GM21381 (cell line): ENCODE measurements around the gene PARP3.
"Not testable (repeated sequence)": the region's sequence is repeated elsewhere in the genome, so short reads cannot be mapped to it uniquely, and the experiment has no call there.

Experiments used
- ATAC-seq: cut with Tn5 transposase; IDR thresholded peaks from one replicate; pipeline ENCODE4 v1.9.1; 2021; ENCODE audit warnings: mild to moderate bottlenecking, moderate library complexity; ENCODE audit not compliant: unreplicated experiment

The PARP3 gene

DNA sequence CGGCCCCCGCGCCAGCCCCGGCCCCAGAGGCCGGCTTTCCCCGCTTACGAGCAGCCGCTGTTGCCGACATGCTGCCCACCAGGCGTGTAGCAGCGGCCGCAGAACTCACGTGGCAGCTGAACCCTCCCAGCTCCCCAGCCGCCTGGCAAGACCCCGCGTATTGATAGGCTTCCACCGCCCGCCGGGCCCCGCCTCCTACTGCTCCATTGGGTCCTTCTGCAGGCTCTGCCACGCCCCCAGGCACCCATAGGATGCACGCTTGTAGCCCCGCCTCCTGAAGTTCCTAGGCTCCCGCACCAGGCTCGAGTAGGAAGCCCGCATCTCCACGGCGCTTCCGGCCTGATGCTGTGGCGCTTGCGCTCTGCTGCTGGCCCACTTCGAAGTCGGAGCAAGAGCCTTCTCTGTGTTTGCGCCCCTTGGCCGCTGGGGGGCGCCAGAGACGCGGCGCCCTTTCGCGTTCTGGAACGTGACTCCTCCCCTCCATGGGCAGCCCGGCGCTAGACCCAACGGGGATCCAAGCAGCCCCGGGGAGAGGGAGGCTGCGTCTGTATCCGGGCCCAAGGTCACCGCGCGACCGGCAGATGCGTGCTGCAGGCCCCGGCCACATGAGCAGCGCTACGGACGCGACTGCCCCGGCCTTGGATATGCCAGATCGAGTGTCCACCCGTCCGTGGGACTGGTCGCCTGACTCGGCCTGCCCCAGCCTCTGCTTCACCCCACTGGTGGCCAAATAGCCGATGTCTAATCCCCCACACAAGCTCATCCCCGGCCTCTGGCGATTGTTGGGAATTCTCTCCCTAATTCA is at the start of gene PARP3, which contains the start of gene RRP9:
Gene PARP3, plus strand, starts transcription at position 566 of the 805 bp plus-strand sequence. CDS start 993 bp downstream, outside the sequence.
Gene RRP9, minus strand, starts transcription at position 107 of the 805 bp plus-strand sequence. Its CDS starts 37 bp downstream, at position 70.
- ATAC-seq = peak; percentile 91

- no peak for ATAC-seq
Observed at GRCh38 chr3:51894391-51894790, 47.8 kb upstream of the PARP3 start.

DNA sequence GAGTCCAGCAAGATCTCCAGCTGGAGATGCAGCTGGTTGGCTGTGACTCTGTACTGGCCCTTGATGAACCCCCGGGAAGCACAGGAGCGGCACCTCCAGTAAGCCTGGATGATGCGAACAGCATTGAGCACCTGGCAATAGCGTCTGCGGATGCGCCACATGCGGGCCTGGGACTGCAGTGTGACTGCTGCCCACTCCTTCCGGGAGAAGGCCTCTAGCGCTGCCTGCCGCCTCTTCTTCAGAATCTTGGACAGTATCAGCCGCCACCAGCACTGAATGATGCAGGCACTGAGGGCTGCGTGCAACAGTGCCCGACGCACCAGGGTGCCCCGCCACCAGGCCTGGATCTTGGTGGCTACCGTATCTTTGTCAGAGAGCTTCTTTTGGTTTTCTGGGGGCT is 47.2 kb upstream of the PARP3 start:
- ATAC-seq = no peak

DNA sequence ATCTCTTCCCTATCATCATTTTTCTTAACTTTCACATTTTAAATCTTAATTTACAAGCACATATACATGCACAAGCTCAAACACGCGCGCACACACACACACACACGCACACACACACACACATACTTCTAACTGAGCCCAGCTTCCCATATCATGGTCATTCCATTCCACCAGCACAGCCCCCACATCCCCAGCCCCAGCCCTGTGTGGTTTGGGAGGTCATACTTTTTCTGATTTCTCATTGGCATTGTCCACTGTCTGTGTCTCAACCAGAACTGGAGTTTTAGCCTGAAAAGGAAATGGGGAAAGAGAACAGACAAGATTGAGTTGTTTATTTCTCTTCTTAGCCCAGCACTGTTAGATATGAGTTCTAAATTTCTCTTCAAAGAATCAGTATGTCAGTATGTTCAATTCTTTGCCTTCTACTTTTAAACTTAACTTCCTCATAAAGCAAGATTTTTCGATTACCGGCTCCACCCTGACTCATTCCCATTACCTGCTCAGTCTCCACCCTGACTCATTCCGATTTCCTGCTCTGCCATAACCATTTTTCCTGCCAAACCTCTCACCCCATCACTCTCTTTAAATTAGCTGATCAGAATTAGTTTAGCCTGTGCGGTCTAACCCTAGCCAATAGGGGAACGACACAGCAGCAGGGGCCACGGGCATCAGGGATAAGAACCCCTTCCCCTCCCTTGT is 45.4 kb upstream of the PARP3 start:
- no peak for ATAC-seq

- no peak for ATAC-seq
Observed at GRCh38 chr3:51897391-51897790, 44.8 kb upstream of the PARP3 start.

DNA sequence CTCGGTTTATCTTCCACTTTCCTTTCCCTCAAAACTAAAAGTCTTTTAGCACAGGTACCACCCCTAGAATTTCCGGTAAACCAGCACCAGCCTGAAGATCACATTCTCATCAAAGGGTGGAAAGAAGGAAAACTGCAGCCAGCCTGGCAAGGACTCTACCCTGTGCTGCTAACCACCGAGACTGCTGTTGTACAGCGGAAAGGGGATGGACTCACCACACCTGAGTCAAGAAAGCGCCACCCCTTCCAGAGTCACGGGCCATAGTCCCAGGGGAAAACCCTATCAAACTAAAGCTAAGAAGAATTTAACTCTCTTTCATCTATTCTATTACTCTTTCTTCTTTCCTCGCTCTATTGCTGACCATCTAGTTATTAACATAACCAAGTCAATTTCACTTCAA is 42.1 kb upstream of the PARP3 start:
- ATAC-seq = not testable (repeated sequence)

GRCh38 chr3:51902361-51902760 is 39.8 kb upstream of the PARP3 start:
- ATAC-seq = not testable (repeated sequence)

DNA sequence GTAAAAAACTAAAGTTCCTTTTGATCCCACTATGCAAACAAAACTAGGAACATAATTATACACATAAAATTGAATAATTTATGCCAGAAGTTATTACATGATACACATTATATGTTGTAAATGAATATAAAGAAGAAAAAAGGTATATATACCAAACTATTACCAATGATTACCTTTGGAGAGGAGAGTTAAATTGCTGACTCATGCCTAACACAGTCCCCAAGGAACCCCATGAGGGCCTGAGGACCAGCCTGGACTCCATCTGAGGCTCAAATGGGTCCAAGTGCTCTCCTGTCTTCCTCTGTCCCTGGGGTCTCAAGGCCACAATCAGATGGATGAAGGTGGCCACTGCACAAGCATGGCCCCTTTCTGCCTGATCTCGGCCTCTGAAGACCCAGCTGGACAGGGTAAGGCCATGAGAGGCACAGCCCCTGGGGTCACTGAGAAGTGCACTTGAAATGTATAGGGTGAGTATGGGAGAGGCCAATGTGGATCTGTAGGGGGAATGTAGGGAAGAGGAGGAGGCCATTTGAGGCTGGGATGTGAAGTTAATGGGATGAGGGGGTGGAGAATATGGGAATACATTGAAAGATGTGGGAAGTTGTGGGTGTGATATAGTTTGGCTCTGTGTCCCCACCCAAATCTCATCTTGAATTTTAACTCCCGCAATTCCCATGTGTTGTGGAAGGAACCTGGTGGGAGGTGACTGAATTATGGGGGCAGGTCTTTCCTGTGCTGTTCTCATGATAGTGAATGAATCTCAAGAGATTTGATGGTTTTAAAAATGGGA is 37.9 kb upstream of the PARP3 start:
- no peak for ATAC-seq

- no peak for ATAC-seq
Observed at GRCh38 chr3:51908026-51908425, 34.1 kb upstream of the PARP3 start.

DNA sequence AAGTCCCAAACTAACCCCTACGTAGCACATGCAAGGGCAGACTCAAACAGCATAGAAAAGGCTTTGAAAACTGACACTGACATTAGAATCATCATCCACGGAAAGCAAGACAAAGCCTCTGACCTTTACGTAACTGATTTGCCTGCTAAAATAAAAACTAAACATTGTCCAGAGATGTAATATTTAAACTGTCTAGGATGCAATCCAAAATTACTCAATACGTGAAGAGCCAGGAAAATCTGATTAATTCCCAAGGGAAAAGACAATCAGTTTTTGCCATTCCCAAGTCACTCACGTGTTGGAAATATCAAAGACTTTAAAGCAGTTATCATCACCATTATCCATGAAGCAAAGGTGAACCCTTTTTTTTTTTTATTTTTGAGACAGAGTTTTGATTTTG is 25.7 kb upstream of the PARP3 start:
- ATAC-seq = no peak

DNA sequence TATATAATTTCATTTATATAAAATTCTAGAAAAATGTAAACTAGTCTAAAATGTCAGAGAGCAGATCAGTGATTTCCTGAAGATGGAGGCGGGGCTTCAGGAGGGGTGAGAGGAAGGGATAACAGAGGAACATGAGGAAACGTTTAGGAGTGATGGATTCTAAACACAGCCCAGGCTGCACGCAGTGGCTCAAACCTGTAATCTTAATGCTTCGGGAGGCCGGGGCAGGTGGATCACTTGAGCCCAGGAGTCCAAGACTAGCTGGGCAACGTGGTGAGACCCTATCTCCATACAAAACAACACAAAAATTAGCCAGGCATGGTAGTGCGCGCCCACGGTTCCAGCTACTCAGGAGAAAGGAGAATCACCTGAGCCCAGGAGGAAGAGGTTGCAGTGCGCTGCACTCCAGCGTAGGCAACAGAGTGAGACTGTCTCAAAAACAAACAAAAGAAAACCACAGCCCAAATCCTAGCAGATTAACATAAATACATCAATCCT is 21.0 kb upstream of the PARP3 start:
- ATAC-seq = no peak

DNA sequence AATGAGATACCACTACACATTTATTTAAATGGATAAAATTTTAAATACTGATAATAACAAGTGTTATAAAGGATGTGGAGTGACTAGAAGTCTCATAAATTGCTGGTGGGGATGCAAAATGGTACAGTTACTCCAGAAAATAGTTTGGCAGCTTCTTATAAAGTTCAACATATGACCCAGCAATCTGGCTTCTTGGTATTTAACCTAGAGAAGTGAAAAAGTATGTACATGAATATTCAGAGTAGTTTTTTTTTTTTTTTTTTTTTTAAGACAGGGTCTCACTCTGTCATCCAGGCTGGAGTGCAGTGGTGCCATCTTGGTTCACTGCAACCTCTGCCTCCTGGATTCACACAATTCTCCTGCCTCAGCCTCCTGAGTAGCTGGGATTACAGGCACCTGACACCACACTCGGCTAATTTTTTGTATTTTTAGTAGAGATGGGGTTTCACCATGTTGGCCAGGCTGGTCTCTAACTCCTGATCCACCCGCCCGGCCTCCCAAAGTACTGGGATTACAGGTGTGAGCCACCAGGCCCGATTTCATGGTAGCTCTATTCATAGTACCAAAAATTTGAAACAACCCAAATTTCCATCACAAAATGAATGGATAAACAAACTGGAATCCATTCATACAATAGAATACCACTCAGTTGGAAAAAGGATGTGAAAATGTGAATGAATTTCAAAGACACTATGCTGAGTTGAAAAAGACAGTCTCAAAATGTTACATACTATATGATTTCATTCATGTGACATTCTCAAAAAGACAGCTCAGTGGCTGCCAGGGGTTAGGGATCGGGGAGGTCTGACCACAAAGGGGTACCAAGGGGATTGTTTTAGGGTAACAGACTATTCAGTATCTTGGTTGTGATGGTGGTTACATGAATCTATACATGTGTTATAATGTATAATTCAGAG is 14.8 kb upstream of the PARP3 start:
- no peak for ATAC-seq

- ATAC-seq = no peak
Observed at GRCh38 chr3:51928438-51928837, 13.7 kb upstream of the PARP3 start.

GRCh38 chr3:51928981-51929380 is 13.2 kb upstream of the PARP3 start:
- not testable (repeated sequence) for ATAC-seq

DNA sequence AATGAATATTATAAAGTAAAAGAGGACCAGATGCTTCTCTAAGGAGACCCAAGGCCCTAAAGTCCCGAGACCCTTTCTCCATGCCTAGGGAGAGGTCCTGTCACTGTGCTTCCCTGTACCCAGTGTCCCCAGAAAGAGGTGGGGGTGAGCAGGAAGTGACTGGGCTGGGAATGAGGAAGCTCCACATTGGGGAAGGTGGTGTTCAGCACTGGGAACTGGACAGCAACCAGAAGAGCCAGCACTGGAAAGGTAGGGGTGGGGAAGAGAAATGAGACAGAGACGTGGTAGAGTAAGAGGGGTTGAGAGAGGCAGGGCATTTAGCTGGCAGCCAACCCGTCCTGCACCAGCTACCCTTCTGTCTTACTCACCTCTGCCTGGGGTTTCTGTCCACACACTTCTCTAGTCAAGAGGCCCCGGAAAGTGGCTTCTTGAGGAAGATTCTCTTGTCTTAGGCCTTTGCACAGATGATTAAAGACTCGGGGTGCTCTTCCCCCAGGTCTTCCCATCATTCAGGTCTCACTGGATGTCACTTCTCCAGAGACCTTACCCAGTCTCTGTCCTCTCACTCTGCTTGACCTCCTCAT is 12.7 kb upstream of the PARP3 start:
- no peak for ATAC-seq

DNA sequence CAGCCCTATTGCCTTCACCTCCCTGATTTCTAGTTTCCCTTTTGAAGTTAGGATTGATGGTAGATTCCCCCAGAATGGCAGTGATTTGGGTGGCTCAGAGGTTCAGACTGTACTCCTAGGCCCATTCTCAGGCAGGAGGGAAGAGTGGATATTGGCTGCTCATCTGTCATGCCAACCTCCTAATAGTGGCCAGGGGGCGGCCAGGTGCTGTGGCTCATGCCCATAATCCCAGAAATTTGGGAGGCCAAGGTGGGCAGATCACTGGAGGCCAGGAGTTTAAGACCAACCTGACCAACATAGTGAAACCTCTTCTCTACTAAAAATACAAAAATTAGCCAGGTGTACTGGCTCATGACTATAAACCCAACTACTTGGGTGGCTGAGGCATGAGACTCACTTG is 11.7 kb upstream of the PARP3 start:
- ATAC-seq = no peak

DNA sequence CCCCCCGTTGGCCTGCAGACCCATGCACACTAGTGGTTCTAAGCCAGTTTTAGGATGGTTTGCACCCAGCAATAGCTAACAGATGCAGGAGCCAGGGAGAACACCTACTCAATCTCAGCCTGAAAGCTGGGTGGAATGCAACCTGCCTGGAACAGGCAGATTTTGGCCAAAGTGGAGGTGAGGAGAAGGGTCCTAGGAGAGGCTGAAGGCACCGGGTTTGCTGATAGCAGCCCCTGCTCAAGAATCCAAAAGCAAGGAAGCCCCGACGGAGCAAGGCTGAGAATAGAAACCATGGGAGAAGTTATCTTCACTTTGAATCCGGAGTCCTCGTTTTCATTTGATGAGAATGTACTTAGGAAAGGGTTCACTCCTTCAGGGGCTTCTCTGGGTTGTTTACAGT is 10.4 kb upstream of the PARP3 start:
- ATAC-seq = no peak

- no peak for ATAC-seq
Observed at GRCh38 chr3:51932471-51933370, 9.4 kb upstream of the PARP3 start.
